ENCODE data around the gene KCNT1. TPM values are rescaled to one million over a fixed set of nuclear protein-coding genes. Genes with fewer than 3 reads are reported as not detected.

Gene KCNT1
- total and polyA plus RNA-seq, 2 donors (not counting 3 experiments of a cell fraction or from before 2014, with no cell fraction given) = not detected

GRCh38 chr9:135711881-135712280, 9.9 kb downstream of the KCNT1 start:
- no TSS peak for BruUV-seq (replicated peaks)
- CTCF ChIA-PET = no interaction called here
- dilution Hi-C loops (cut with MboI; ENCODE audit: extremely low pct_ligation_motif_present, low sequenced_read_pairs) = no loop called here

DNA sequence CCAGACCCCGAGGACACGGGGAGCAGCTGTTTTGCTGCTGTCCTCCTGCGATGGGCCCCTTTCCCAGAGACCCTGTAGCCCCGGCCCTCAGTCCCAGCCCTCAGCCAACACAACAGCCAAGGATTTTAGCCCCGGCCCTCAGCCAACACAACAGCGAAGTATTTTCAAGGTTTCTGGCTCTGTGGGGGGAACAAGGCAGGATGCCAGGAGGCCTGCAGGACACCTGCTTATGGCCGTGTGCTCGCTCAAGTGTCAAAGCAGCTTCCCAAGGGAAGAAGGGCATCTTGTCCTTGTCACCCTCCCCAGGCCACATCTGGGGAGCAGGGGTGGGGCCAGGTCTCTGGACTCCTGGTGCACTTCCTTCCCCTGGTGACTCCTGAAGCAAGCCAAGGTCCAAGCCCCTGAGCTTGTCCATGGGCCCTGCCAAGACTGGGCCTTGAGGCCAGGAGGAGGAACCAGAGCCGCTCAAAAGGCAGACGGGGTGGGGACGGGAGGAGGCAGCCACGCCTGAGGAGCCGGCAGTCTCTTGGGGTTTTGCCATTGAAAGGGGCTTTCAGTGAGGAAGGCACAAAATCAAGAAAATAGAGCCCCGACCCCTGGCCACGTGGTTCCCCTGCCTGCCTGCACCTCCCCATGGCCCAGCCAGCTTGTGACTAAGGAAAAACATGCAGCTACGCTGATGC, 10.8 kb downstream of the KCNT1 start:
- no peaks in the 10 kb centered on the region for H3K9me1 ChIP-seq (replicated peaks; ENCODE audit: control insufficient read depth, extremely low read depth, insufficient read depth, low read length)
- CTCF ChIA-PET = interaction anchor here (0.6 to 1.4 kb wide), 3 partner anchors 8 to 112 kb away, joined by 3 read pairs; no protein-coding TSS in a partner anchor
- H2AFZ ChIP-seq (ENCODE audit: low read depth, low read length) = no peak overlapping the region
- no peak overlapping the region for H3K9ac ChIP-seq (replicated peaks; ENCODE audit: extremely low read depth, insufficient read depth, low read length)
- H4K20me1 ChIP-seq (replicated peaks; ENCODE audit: control insufficient read depth, extremely low read depth, insufficient read depth, low read length) = no peaks in the 10 kb centered on the region
- DNase-seq (ENCODE audit: low read depth, low spot score) (no peak), FAIRE-seq (no peak)
- no peaks in the 10 kb centered on the region for H3K9me3 ChIP-seq (replicated peaks; ENCODE audit: control insufficient read depth, insufficient read depth, low read length)
- no peak overlapping the region for H3K4me3 ChIP-seq (replicated peaks in 1 of 3; ENCODE audit: insufficient read depth in 1 of 3, low read depth in 1 of 3, low read length in 3 of 3)
- no peaks in the 10 kb centered on the region for H3K79me2 ChIP-seq (ENCODE audit: control insufficient read depth, insufficient read depth, low read length)
- no peak overlapping the region for H3K4me2 ChIP-seq (ENCODE audit: insufficient read depth, low read length)
- POLR2A ChIA-PET = no interaction called here
- dilution Hi-C loops (cut with MboI; ENCODE audit: extremely low pct_ligation_motif_present, low sequenced_read_pairs) (no loop called here), intact Hi-C loops (cut with micrococcal nuclease) (no loop called here)
- BruUV-seq (replicated peaks) = no TSS peak
- H3K4me1 ChIP-seq (ENCODE audit: control insufficient read depth, extremely low read depth, insufficient read depth, low read length) = no peaks in the 10 kb centered on the region
- TF ChIP-seq POLR2A (IDR thresholded peaks at IDR 0.05; ENCODE audit: low read depth, low read length) (no peak), JUN (IDR thresholded peaks at IDR 0.05; ENCODE audit: borderline replicate concordance, insufficient read depth, insufficient read length, low read depth) (no peak)
- no peaks in the 10 kb centered on the region for H3K36me3 ChIP-seq (ENCODE audit: control insufficient read depth in 2 of 2, extremely low read depth in 1 of 2, insufficient read depth in 2 of 2, low read length in 2 of 2)
- peaks cover 15 to 28% of the 10 kb centered on the region in 2 experiments for H3K27me3 ChIP-seq (ENCODE audit: control insufficient read depth in 2 of 2, insufficient read depth in 2 of 2, low read length in 2 of 2)
- no peak overlapping the region for H3K27ac ChIP-seq (ENCODE audit: insufficient read depth, low read depth, low read length)

More at GRCh38 chr9:135711881-135712280, 9.9 kb downstream of the KCNT1 start:
- Histone ChIP-seq H4K20me1 (replicated peaks; ENCODE audit: control insufficient read depth, extremely low read depth, insufficient read depth, low read length) (no peaks in the 10 kb centered on the region), H3K27ac (ENCODE audit: insufficient read depth, low read depth, low read length) (no peak overlapping the region), H3K4me3 (replicated peaks in 1 of 3; ENCODE audit: insufficient read depth in 1 of 3, low read depth in 1 of 3, low read length in 3 of 3) (no peak overlapping the region), H3K4me2 (ENCODE audit: insufficient read depth, low read length) (no peak overlapping the region), H3K36me3 (ENCODE audit: control insufficient read depth in 2 of 2, extremely low read depth in 1 of 2, insufficient read depth in 2 of 2, low read length in 2 of 2) (no peaks in the 10 kb centered on the region), H3K9me3 (replicated peaks; ENCODE audit: control insufficient read depth, insufficient read depth, low read length) (no peaks in the 10 kb centered on the region), H2AFZ (ENCODE audit: low read depth, low read length) (no peak overlapping the region), H3K9me1 (replicated peaks; ENCODE audit: control insufficient read depth, extremely low read depth, insufficient read depth, low read length) (no peaks in the 10 kb centered on the region), H3K4me1 (ENCODE audit: control insufficient read depth, extremely low read depth, insufficient read depth, low read length) (no peaks in the 10 kb centered on the region), H3K27me3 (ENCODE audit: control insufficient read depth in 2 of 2, insufficient read depth in 2 of 2, low read length in 2 of 2) (peaks cover 15 to 28% of the 10 kb centered on the region in 2 experiments), H3K9ac (replicated peaks; ENCODE audit: extremely low read depth, insufficient read depth, low read length) (no peak overlapping the region), H3K79me2 (ENCODE audit: control insufficient read depth, insufficient read depth, low read length) (no peaks in the 10 kb centered on the region)
- no peak for FAIRE-seq
- TF ChIP-seq JUN (IDR thresholded peaks at IDR 0.05; ENCODE audit: borderline replicate concordance, insufficient read depth, insufficient read length, low read depth) = no peak
- intact Hi-C loops (cut with micrococcal nuclease) = no loop called here
- DNase-seq (ENCODE audit: low read depth, low spot score) = no peak
- POLR2A ChIA-PET = no interaction called here
